ENCODE measurements around the gene TRERF1.

DNA sequence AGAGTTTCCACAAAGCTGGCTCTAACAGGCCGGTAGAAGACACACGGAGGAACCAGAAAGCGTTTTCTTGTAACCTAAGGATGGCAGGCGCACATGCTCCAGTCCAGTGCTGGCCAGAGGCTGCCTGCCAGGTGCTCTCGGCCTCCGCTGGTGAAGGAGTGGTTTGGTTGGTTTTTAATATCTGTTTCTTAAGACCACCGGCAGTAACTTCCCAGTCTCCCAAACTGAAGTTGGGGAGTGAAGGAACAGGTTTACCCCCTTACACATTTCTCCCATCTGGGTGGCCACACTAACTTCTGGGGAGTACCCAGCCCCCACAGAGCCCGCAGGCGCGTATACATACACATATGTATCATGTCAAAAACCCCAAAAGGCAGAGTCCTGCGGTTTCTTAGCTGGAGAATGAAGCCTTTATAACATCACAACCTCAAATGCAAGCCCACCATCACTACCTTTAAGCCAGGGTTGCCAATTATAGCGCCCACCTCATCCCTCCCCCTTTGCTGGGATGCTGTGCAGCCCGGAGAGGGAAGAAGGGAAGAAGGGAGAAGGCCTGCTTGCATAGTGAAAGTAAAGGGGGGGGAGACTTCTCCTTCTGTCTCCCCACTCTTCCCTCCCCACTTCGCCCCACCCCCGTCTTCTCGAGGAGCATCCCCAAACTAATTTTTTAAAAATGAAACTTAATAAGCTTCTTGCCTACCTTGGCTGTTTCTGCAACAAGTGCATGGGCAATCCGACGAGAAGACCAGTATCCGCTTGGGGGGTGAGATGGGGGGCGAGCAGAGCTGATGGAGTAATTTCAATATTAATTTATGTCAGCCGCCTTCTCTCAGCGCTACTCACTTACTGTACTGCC lies 1.0 kb downstream of the TRERF1 start:
- TF ChIP-seq, protein P1, sequence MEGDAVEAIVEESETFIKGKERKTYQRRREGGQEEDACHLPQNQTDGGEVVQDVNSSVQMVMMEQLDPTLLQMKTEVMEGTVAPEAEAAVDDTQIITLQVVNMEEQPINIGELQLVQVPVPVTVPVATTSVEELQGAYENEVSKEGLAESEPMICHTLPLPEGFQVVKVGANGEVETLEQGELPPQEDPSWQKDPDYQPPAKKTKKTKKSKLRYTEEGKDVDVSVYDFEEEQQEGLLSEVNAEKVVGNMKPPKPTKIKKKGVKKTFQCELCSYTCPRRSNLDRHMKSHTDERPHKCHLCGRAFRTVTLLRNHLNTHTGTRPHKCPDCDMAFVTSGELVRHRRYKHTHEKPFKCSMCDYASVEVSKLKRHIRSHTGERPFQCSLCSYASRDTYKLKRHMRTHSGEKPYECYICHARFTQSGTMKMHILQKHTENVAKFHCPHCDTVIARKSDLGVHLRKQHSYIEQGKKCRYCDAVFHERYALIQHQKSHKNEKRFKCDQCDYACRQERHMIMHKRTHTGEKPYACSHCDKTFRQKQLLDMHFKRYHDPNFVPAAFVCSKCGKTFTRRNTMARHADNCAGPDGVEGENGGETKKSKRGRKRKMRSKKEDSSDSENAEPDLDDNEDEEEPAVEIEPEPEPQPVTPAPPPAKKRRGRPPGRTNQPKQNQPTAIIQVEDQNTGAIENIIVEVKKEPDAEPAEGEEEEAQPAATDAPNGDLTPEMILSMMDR (IDR thresholded peaks at IDR 0.05), result no peak
- no peak for TF ChIP-seq POLR2A (IDR thresholded peaks at IDR 0.05)

All from prostate gland (tissue), 2 donors.